Progenitor cell of endocrine pancreas (in vitro differentiated cells): ENCODE data around the gene TUSC2. TPM values are rescaled to one million over a fixed set of nuclear protein-coding genes. Genes with fewer than 3 reads are reported as not detected.
A peak's percentile ranks its signal among the peaks of the same experiment; 100 is the strongest.

Source experiments
- DNase-seq: peaks from one replicate; pipeline ENCODE4 v3.0.0; 2021; ENCODE audit warnings: low spot score; ENCODE audit not compliant: unreplicated experiment
- H3K27ac Mint-ChIP-seq: 2 replicates; pipeline ENCODE4 v1.8.0; 2021; ENCODE audit warnings: mild to moderate bottlenecking, moderate library complexity, mixed read lengths
- H3K27me3 Mint-ChIP-seq: 2 replicates; pipeline ENCODE4 v1.8.0; 2021; ENCODE audit warnings: mixed read lengths
- H3K36me3 Mint-ChIP-seq: 2 replicates; pipeline ENCODE4 v1.8.0; 2022; ENCODE audit warnings: mixed read lengths; ENCODE audit not compliant: insufficient read depth
- H3K4me1 Mint-ChIP-seq: 2 replicates; pipeline ENCODE4 v1.8.0; 2021; ENCODE audit warnings: low read depth, mixed read lengths
- H3K4me3 Mint-ChIP-seq: 2 replicates; pipeline ENCODE4 v1.8.0; 2021; ENCODE audit warnings: low read depth, mild to moderate bottlenecking, moderate library complexity, mixed read lengths
- H3K9me3 Mint-ChIP-seq: 2 replicates; pipeline ENCODE4 v1.8.0; 2021; ENCODE audit warnings: low read depth, mixed read lengths
- CTCF ChIP-seq: fragments of 200-600 bp; sonication (generic); IDR thresholded peaks from one replicate; pipeline ENCODE4 v1.5.0; 2021; ENCODE audit warnings: antibody characterized with exemption, mild to moderate bottlenecking; ENCODE audit not compliant: unreplicated experiment
- total RNA-seq: library from RNA; stranded (reverse); gene quantifications from 2 replicates; pipeline ENCODE4 v1.2.1, GENCODE V29; 2021

The TUSC2 gene
- total RNA-seq, 1 donor from 2014 or later: 34.9 TPM

DNA sequence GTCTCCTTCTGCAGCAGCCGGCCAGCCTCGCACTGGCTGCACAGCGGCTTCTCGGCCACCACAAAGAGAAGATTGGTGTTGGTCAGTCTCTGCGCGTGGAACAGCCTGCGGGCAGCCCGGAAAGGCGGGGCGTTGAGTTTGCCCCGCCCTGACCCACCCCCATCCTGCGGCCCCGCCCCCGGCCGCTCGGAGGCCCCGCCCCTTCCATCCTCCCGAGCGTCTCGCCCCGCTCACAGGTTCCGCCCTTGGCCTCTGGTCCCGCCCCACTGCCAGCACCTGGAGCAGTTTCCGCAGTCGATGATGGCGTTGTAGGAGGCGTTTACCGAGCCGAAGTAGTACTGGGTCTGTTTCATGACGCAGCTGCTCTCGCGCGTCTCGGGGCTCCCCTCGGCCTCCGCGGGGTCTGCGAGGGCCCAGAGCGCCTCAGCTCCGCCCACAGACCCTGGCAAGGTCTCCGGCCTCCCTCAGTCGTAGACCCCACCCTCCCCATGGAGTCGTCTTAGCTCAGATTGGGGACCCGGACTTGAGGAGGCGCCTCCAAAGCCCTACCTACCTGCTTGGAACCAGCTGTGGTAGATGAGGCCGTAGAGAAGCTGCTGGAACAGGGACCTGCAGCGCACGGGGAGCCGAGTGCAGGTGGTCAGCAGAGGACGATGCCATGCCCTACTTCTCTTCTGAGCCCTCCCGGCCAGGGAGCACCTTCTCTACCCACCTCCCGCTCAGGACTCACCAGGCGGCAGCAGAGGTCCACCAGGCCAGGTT, 37.2 kb upstream of the TUSC2 start:
- Mint-ChIP-seq H3K4me1 (no peaks in the 10 kb centered on the region), H3K27me3 (peaks cover 4% of the 10 kb centered on the region), H3K4me3 (peak overlapping the region; percentile 76), H3K9me3 (no peaks in the 10 kb centered on the region), H3K27ac (peak overlapping the region; percentile 74), H3K36me3 (no peaks in the 10 kb centered on the region)
- no peak for TF ChIP-seq CTCF
- DNase-seq: peak; percentile 87

- H3K36me3 Mint-ChIP-seq: no peaks in the 10 kb centered on the region
- H3K4me3 Mint-ChIP-seq: peak overlapping the region; percentile 76
- TF ChIP-seq CTCF: no peak
- peaks cover 2% of the 10 kb centered on the region for H3K4me1 Mint-ChIP-seq
- peaks cover 4% of the 10 kb centered on the region for H3K27me3 Mint-ChIP-seq
- peak overlapping the region; percentile 62 for H3K27ac Mint-ChIP-seq
- no peak for DNase-seq
- no peaks in the 10 kb centered on the region for H3K9me3 Mint-ChIP-seq
Observed at GRCh38 chr3:50364573-50365079, 36.6 kb upstream of the TUSC2 start.

- TF ChIP-seq CTCF: no peak
- H3K36me3 Mint-ChIP-seq: no peaks in the 10 kb centered on the region
- peak overlapping the region; percentile 94 for H3K4me3 Mint-ChIP-seq
- H3K27me3 Mint-ChIP-seq: no peaks in the 10 kb centered on the region
- no peak overlapping the region for H3K27ac Mint-ChIP-seq
- peaks cover 27% of the 10 kb centered on the region for H3K4me1 Mint-ChIP-seq
- no peak for DNase-seq
- H3K9me3 Mint-ChIP-seq: no peaks in the 10 kb centered on the region
Observed at GRCh38 chr3:50359760-50360110, 31.7 kb upstream of the TUSC2 start.

DNA sequence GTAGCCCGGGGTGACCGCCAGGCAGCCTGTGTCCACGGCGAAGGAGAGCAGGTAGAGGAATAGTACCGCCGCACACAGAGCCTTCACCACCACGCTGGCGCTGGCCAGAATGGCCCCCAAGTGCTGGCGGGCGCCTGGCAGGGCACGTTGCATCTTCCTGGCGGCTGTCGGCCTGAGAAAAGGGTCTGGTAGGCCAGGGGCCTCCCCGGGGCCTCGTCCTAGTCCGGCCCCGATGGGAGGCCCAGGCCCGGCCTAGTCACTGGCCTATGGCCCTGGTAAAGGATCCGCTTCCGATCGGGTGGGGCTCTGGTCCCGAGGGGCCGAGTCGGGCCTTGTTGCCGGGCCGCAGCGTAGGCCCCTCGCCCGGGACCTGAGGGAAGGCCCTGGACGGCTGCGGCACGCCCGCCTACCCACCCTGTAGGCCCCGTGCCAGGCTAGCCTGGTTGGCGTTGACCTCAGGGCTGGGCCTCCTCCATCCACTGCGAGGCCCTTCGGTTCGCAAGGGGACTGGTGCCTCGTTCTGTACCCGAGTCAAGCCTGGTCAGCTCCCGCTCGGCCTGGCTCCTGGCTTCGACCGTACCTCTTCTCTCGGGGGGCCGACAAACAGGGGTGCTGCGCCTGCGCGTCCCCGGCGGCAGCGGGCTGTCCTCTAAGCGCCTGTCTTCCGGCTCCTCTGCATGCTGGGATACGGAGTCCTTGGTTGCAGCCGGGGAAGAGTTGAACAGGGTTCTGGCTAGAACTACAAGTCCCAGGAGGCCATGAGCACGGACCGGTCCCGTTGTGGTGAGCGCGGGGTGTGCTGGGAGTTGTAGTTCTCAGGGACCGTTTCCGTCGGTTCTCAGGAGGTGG, 31.1 kb upstream of the TUSC2 start, which contains the start of gene TMEM115:
Gene TMEM115, minus strand, starts transcription at position 611 of the 849 bp plus-strand sequence. Its CDS starts 458 bp downstream, at position 153.
- no peaks in the 10 kb centered on the region for H3K9me3 Mint-ChIP-seq
- peak; percentile 88 for DNase-seq
- peak within 1 kb of the TSS; percentile 96 for H3K27ac Mint-ChIP-seq
- H3K36me3 Mint-ChIP-seq: peaks cover 2% of the 10 kb centered on the region
- H3K4me3 Mint-ChIP-seq: peak within 1 kb of the TSS; percentile 94
- no peaks in the 10 kb centered on the region for H3K27me3 Mint-ChIP-seq
- no peak for TF ChIP-seq CTCF
- H3K4me1 Mint-ChIP-seq: peaks cover 27% of the 10 kb centered on the region

GRCh38 chr3:50358355-50358910, 30.4 kb upstream of the TUSC2 start:
- no peaks in the 10 kb centered on the region for H3K27me3 Mint-ChIP-seq
- no peak for DNase-seq
- H3K27ac Mint-ChIP-seq: peak overlapping the region; percentile 93
- H3K36me3 Mint-ChIP-seq: peaks cover 2% of the 10 kb centered on the region
- H3K4me1 Mint-ChIP-seq: peaks cover 27% of the 10 kb centered on the region
- no peak for TF ChIP-seq CTCF
- H3K9me3 Mint-ChIP-seq: no peaks in the 10 kb centered on the region
- H3K4me3 Mint-ChIP-seq: peak overlapping the region; percentile 94
